Osteocyte (in vitro differentiated cells): ENCODE measurements around the gene RBM43. TPM values are rescaled to one million over a fixed set of nuclear protein-coding genes. Genes with fewer than 3 reads are reported as not detected.

Experiments
- DNase-seq: peaks from one replicate; pipeline ENCODE4 v3.0.0; 2021; ENCODE audit warnings: mixed read lengths; ENCODE audit not compliant: unreplicated experiment; ENCODE audit errors: extremely low spot score
- H3K27ac Mint-ChIP-seq: one replicate; pipeline ENCODE4 v1.8.0; 2021; ENCODE audit warnings: mild to moderate bottlenecking, mixed read lengths; ENCODE audit not compliant: unreplicated experiment
- H3K27me3 Mint-ChIP-seq: one replicate; pipeline ENCODE4 v1.8.0; 2021; ENCODE audit warnings: mixed read lengths; ENCODE audit not compliant: unreplicated experiment
- H3K36me3 Mint-ChIP-seq: one replicate; pipeline ENCODE4 v1.8.0; 2021; ENCODE audit warnings: mixed read lengths; ENCODE audit not compliant: unreplicated experiment
- H3K4me1 Mint-ChIP-seq: one replicate; pipeline ENCODE4 v1.8.0; 2021; ENCODE audit warnings: mixed read lengths; ENCODE audit not compliant: unreplicated experiment
- H3K4me3 Mint-ChIP-seq: one replicate; pipeline ENCODE4 v1.8.0; 2021; ENCODE audit warnings: mild to moderate bottlenecking, moderate library complexity, mixed read lengths; ENCODE audit not compliant: unreplicated experiment
- H3K9me3 Mint-ChIP-seq: one replicate; pipeline ENCODE4 v1.8.0; 2021; ENCODE audit warnings: mixed read lengths; ENCODE audit not compliant: unreplicated experiment
- total RNA-seq: library from RNA; stranded (reverse); gene quantifications from 2 replicates; pipeline ENCODE4 v1.2.1, GENCODE V29; 2021
- TF ChIP-seq, protein P1 (sequence below): fragments of 200-600 bp; sonication (generic); IDR thresholded peaks from 2 replicates; pipeline ENCODE4 v1.5.0; 2021; ENCODE audit warnings: antibody characterized with exemption, mild to moderate bottlenecking, moderate library complexity

Gene RBM43
- total RNA-seq, 1 donor from 2014 or later, result 5.0 TPM

- DNase-seq, result no peak
- peaks cover 23% of the 10 kb centered on the region for H3K36me3 Mint-ChIP-seq
- H3K4me3 Mint-ChIP-seq, result no peak overlapping the region
- H3K4me1 Mint-ChIP-seq, result peaks cover 8% of the 10 kb centered on the region
- TF ChIP-seq, protein P1, sequence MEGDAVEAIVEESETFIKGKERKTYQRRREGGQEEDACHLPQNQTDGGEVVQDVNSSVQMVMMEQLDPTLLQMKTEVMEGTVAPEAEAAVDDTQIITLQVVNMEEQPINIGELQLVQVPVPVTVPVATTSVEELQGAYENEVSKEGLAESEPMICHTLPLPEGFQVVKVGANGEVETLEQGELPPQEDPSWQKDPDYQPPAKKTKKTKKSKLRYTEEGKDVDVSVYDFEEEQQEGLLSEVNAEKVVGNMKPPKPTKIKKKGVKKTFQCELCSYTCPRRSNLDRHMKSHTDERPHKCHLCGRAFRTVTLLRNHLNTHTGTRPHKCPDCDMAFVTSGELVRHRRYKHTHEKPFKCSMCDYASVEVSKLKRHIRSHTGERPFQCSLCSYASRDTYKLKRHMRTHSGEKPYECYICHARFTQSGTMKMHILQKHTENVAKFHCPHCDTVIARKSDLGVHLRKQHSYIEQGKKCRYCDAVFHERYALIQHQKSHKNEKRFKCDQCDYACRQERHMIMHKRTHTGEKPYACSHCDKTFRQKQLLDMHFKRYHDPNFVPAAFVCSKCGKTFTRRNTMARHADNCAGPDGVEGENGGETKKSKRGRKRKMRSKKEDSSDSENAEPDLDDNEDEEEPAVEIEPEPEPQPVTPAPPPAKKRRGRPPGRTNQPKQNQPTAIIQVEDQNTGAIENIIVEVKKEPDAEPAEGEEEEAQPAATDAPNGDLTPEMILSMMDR, result no peak
- H3K9me3 Mint-ChIP-seq, result peaks cover 3% of the 10 kb centered on the region
- H3K27me3 Mint-ChIP-seq, result no peaks in the 10 kb centered on the region
- H3K27ac Mint-ChIP-seq, result no peak overlapping the region
These were observed 6.4 kb upstream of the RBM43 start for GRCh38 chr2:151268085-151268484.

DNA sequence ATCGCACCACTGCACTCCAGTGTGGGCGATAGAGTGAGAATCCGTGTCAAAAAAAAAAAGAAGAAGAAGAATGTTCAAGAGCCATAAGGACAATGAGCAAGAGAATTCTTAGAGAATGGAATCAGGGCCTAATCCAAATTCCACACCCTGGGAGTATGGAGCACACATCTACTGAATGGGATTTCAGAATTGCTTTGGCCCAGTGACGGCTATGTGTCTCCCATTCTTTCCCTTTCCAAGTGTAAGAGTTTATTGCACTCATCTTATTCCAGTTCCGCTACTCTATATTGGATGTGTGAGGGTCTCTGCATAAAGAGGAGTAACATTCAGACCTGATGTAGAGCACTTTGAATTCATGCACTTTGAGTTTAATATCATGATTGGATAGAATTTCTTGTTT lies 5.9 kb upstream of the RBM43 start:
- Mint-ChIP-seq H3K9me3 (peaks cover 3% of the 10 kb centered on the region), H3K4me3 (no peak overlapping the region), H3K36me3 (peaks cover 20% of the 10 kb centered on the region), H3K27ac (no peak overlapping the region), H3K27me3 (no peaks in the 10 kb centered on the region), H3K4me1 (peaks cover 8% of the 10 kb centered on the region)
- DNase-seq, result no peak
- TF ChIP-seq, protein P1, result no peak

DNA sequence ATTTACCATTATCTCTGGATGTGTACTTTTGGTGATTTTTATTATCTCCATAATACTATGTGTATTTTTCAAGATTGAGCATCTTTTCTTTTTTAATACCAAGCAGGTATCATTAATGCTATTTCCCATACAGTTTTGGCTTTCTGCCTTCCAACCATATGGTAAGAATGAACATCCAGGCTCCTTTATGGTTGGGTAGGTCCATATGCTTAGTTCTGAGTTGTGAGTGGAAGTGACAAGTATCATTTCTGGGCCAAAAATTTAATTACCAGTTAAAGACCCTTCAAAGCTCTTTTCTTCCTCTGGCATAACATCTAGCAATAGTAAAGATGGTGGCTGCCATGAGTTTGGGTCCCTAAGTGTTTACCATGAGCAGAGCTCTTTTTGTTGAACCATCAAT lies 4.3 kb upstream of the RBM43 start:
- Mint-ChIP-seq H3K27ac (no peak overlapping the region), H3K4me3 (no peak overlapping the region), H3K9me3 (peaks cover 3% of the 10 kb centered on the region), H3K36me3 (peaks cover 14% of the 10 kb centered on the region), H3K4me1 (peaks cover 19% of the 10 kb centered on the region), H3K27me3 (no peaks in the 10 kb centered on the region)
- TF ChIP-seq, protein P1, result no peak
- no peak for DNase-seq

DNA sequence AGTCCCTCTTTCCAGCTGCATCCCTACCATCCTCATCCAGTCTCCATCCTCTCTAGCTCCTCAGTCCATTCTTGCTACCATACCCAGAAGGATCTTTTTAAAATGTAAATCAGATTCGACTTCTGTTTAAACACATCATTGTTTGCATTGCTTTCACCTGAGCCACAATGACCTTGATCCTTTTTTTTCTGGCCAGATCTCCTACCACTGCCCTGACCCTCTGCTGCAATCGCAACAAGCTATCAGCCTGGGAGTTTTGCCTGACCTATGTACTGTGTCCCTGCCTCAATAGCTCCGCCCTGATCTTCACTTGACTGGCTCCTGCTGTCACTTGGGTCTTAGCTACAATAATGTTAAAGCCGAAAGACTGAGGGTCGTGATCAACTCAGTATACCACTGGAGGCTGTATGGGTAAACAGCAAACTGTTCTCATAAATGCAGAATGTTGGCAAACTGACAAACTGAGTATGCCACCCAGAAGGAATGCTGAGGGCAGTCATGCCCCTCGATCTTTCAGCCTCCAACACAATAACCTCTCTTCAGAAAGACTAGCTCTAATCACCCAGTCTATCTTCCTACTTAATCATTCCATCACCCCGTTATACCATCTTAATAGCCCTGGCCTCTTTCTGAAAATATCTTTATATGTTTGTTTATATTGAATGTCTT lies 2.6 kb upstream of the RBM43 start:
- Mint-ChIP-seq H3K36me3 (peaks cover 2% of the 10 kb centered on the region), H3K4me1 (peaks cover 32% of the 10 kb centered on the region), H3K27ac (no peak overlapping the region), H3K27me3 (no peaks in the 10 kb centered on the region), H3K9me3 (peaks cover 3% of the 10 kb centered on the region), H3K4me3 (no peak overlapping the region)
- TF ChIP-seq, protein P1, result no peak
- no peak for DNase-seq

GRCh38 chr2:151262629-151263028 lies 966 bp upstream of the RBM43 start:
- H3K9me3 Mint-ChIP-seq, result peaks cover under 1% of the 10 kb centered on the region
- H3K4me1 Mint-ChIP-seq, result peaks cover 43% of the 10 kb centered on the region
- no peaks in the 10 kb centered on the region for H3K27me3 Mint-ChIP-seq
- H3K4me3 Mint-ChIP-seq, result peak overlapping the region; percentile 14
- no peak overlapping the region for H3K27ac Mint-ChIP-seq
- DNase-seq, result no peak
- no peaks in the 10 kb centered on the region for H3K36me3 Mint-ChIP-seq
- TF ChIP-seq, protein P1, result no peak
